Measurements from ENCODE around the gene MRPL37.
A peak's percentile ranks its signal among the peaks of the same experiment; 100 is the strongest.
"Not testable (repeated sequence)": the region's sequence is repeated elsewhere in the genome, so short reads cannot be mapped to it uniquely, and the experiment has no call there.

Gene MRPL37

GRCh38 chr1:54172614-54173599 is 27.1 kb upstream of the MRPL37 start:
- no peak for DNase-seq

GRCh38 chr1:54173681-54174080 is 26.3 kb upstream of the MRPL37 start:
- DNase-seq, result peak in 1 of 5 experiments; percentile 5

- DNase-seq, result no peak
Observed at GRCh38 chr1:54174106-54174505, 25.9 kb upstream of the MRPL37 start.

GRCh38 chr1:54176621-54177327 is 23.2 kb upstream of the MRPL37 start:
- DNase-seq, result no peak

GRCh38 chr1:54177726-54178125 is 22.2 kb upstream of the MRPL37 start:
- no peak for DNase-seq

GRCh38 chr1:54178296-54179070 is 21.5 kb upstream of the MRPL37 start:
- DNase-seq, result no peak

GRCh38 chr1:54180701-54181360 is 19.1 kb upstream of the MRPL37 start:
- DNase-seq, result no peak

GRCh38 chr1:54186056-54186455 is 13.9 kb upstream of the MRPL37 start:
- DNase-seq, result no peak

- no peak for DNase-seq
Observed at GRCh38 chr1:54188291-54188690, 11.7 kb upstream of the MRPL37 start.

- DNase-seq, result no peak
Observed at GRCh38 chr1:54190526-54190925, 9.4 kb upstream of the MRPL37 start.

- no peak for DNase-seq
Observed at GRCh38 chr1:54191525-54191924, 8.4 kb upstream of the MRPL37 start.

GRCh38 chr1:54193453-54193852 is 6.5 kb upstream of the MRPL37 start:
- DNase-seq, result no peak

GRCh38 chr1:54199151-54199764 is 709 bp upstream of the MRPL37 start:
- DNase-seq, result peak in 1 of 5 experiments; percentile 10

- no peak for DNase-seq
Observed at GRCh38 chr1:54200519-54200997, 591 bp downstream of the MRPL37 start.

GRCh38 chr1:54204199-54204598 is 4.2 kb downstream of the MRPL37 start:
- DNase-seq, result no peak

- no peak for DNase-seq
Observed at GRCh38 chr1:54207287-54207686, 7.3 kb downstream of the MRPL37 start.

- DNase-seq, result not testable (repeated sequence)
Observed at GRCh38 chr1:54207896-54208295, 7.9 kb downstream of the MRPL37 start.

GRCh38 chr1:54212872-54213271 is 12.9 kb downstream of the MRPL37 start:
- DNase-seq, result no peak

GRCh38 chr1:54215523-54215922 is 15.6 kb downstream of the MRPL37 start:
- no peak for DNase-seq

- no peak for DNase-seq
Observed at GRCh38 chr1:54218883-54219687, 19.1 kb downstream of the MRPL37 start.

- DNase-seq, result no peak
Observed at GRCh38 chr1:54219688-54220003, 19.7 kb downstream of the MRPL37 start.
